ENCODE results near the gene RPS27L. TPM values are rescaled to one million over a fixed set of nuclear protein-coding genes. Genes with fewer than 3 reads are reported as not detected.
"Not testable (repeated sequence)": the region's sequence is repeated elsewhere in the genome, so short reads cannot be mapped to it uniquely, and the experiment has no call there.

The RPS27L gene
- total RNA-seq, 1 donor from 2014 or later, result 202 TPM

DNA sequence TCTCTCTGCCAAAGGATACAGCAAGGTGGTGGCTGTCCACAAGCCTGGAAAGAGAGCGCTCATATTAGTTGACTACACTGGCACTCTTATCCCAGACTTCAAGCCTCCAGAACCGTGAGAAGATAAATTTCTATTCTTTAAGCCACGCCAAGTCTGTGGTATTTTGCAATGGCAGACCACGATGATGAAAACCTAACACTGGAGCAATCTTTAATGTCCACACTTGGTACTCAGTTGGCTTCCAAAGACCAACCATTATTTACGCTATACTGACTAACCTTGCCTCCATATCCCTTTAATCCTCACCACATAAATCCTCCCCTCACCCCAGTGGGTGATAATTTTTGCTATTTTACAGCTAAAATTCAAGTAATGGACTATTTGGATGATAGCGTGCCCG lies 52.5 kb downstream of the RPS27L start:
- Mint-ChIP-seq H3K27me3 (ENCODE audit: unreplicated experiment) (no peaks in the 10 kb centered on the region), H3K4me3 (ENCODE audit: unreplicated experiment) (no peak overlapping the region), H3K4me1 (ENCODE audit: unreplicated experiment) (peaks cover 23% of the 10 kb centered on the region), H3K36me3 (ENCODE audit: unreplicated experiment) (no peaks in the 10 kb centered on the region), H3K27ac (ENCODE audit: unreplicated experiment) (no peak overlapping the region), H3K9me3 (ENCODE audit: unreplicated experiment) (no peaks in the 10 kb centered on the region)
- TF ChIP-seq, protein P1, sequence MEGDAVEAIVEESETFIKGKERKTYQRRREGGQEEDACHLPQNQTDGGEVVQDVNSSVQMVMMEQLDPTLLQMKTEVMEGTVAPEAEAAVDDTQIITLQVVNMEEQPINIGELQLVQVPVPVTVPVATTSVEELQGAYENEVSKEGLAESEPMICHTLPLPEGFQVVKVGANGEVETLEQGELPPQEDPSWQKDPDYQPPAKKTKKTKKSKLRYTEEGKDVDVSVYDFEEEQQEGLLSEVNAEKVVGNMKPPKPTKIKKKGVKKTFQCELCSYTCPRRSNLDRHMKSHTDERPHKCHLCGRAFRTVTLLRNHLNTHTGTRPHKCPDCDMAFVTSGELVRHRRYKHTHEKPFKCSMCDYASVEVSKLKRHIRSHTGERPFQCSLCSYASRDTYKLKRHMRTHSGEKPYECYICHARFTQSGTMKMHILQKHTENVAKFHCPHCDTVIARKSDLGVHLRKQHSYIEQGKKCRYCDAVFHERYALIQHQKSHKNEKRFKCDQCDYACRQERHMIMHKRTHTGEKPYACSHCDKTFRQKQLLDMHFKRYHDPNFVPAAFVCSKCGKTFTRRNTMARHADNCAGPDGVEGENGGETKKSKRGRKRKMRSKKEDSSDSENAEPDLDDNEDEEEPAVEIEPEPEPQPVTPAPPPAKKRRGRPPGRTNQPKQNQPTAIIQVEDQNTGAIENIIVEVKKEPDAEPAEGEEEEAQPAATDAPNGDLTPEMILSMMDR (IDR thresholded peaks at IDR 0.05), result no peak
- no peak for DNase-seq (ENCODE audit: extremely low spot score, unreplicated experiment)

DNA sequence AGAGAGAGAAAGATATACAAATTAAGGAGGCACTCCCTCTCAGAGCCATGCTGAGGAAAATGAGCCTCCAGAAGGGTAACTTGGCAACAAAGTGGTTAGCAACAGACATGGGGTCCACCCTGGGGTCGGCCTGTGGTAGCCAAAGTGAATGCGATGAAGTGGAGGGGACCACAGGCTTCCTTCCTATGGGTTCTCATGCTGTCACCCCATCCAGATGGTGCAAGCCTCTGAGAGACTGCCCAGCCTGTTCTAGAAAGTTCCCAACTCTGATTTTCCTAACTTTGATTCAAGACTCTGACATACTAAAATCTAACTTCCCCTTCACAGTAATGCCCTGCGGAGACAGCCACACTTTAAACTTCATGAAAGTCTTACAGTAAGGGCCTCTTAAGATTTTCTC lies 53.9 kb downstream of the RPS27L start:
- no peak overlapping the region for H3K27ac Mint-ChIP-seq (ENCODE audit: unreplicated experiment)
- no peak overlapping the region for H3K4me3 Mint-ChIP-seq (ENCODE audit: unreplicated experiment)
- no peaks in the 10 kb centered on the region for H3K36me3 Mint-ChIP-seq (ENCODE audit: unreplicated experiment)
- H3K9me3 Mint-ChIP-seq (ENCODE audit: unreplicated experiment), result no peaks in the 10 kb centered on the region
- peaks cover 13% of the 10 kb centered on the region for H3K4me1 Mint-ChIP-seq (ENCODE audit: unreplicated experiment)
- TF ChIP-seq, protein P1 (IDR thresholded peaks at IDR 0.05), result no peak
- no peaks in the 10 kb centered on the region for H3K27me3 Mint-ChIP-seq (ENCODE audit: unreplicated experiment)
- DNase-seq (ENCODE audit: extremely low spot score, unreplicated experiment), result no peak

DNA sequence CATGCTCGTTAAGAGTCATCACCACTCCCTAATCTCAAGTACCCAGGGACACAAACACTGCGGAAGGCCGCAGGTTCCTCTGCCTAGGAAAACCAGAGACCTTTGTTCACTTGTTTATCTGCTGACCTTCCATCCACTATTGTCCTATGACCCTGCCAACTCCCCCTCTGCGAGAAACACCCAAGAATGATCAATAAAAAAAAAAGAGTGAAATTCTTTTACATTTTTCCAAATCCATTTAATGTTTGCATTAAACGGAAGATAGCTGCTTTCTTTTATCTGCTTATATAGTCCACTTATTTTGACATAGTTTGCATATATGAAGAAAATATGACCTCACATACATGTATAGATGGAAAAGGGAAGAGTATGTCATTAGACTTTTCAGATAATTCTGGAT lies 57.7 kb downstream of the RPS27L start:
- H3K4me1 Mint-ChIP-seq (ENCODE audit: unreplicated experiment), result peaks cover 15% of the 10 kb centered on the region
- not testable (repeated sequence) for DNase-seq (ENCODE audit: extremely low spot score, unreplicated experiment); H3K9me3 Mint-ChIP-seq (ENCODE audit: unreplicated experiment); H3K27me3 Mint-ChIP-seq (ENCODE audit: unreplicated experiment); H3K27ac Mint-ChIP-seq (ENCODE audit: unreplicated experiment); H3K36me3 Mint-ChIP-seq (ENCODE audit: unreplicated experiment); H3K4me3 Mint-ChIP-seq (ENCODE audit: unreplicated experiment)

DNA sequence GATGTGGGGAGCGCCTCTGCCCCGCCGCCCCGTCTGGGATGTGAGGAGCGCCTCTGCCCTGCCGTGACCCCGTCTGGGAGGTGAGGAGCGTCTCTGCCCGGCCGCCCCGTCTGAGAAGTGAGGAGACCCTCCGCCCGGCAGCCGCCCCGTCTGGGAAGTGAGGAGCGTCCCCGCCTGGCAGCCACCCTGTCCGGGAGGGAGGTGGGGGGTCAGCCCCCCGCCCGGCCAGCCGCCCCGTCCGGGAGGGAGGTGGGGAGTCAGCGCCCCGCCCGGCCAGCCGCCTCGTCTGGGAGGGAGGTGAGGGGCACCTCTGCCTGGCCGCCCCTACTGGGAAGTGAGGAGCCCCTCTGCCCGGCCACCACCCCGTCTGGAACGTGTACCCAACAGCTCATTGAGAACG lies 58.4 kb downstream of the RPS27L start:
- not testable (repeated sequence) for H3K36me3 Mint-ChIP-seq (ENCODE audit: unreplicated experiment); DNase-seq (ENCODE audit: extremely low spot score, unreplicated experiment); H3K9me3 Mint-ChIP-seq (ENCODE audit: unreplicated experiment); H3K4me3 Mint-ChIP-seq (ENCODE audit: unreplicated experiment); H3K27me3 Mint-ChIP-seq (ENCODE audit: unreplicated experiment); H3K27ac Mint-ChIP-seq (ENCODE audit: unreplicated experiment)
- peaks cover 17% of the 10 kb centered on the region for H3K4me1 Mint-ChIP-seq (ENCODE audit: unreplicated experiment)

Other genes starting within 250 kb of the RPS27L start
- 1,635 and 1,747 TPM in 2 replicates for gene TPM1, start 114.7 kb downstream of the RPS27L start, total RNA-seq
- 11.2 and 13.3 TPM in 2 replicates for gene LACTB, start 35.6 kb downstream of the RPS27L start, total RNA-seq
- gene RAB8B, start 32.1 kb upstream of the RPS27L start, total RNA-seq, result 27.9 and 29.8 TPM in 2 replicates
- 13.9 and 15.9 TPM in 2 replicates for gene APH1B, start 120.1 kb upstream of the RPS27L start, total RNA-seq
- 0.76 and 0.97 TPM in 2 replicates for gene CA12, start 224.4 kb upstream of the RPS27L start, total RNA-seq

Measured in osteocyte (in vitro differentiated cells).